Activated naive CD4-positive, alpha-beta T cell treated with anti-CD3 and anti-CD28 coated beads, Interleukin-2, amount 10 ng/mL, durations not matched to agents 7 days and 5 days (primary cell): Measurements from ENCODE around the gene SSX2.
"Not testable (repeated sequence)": the region's sequence is repeated elsewhere in the genome, so short reads cannot be mapped to it uniquely, and the experiment has no call there.

Source experiments
- CTCF ChIA-PET: fragments of 350-600 bp; sonication (Branson Sonifier 250); formaldehyde crosslinking; loops from one replicate; lab custom pipeline; 2021; ENCODE audit warnings: antibody characterized with exemption; lab: Charles Lee
- DNase-seq: peaks from one replicate; pipeline ENCODE4 v3.0.0-alpha.2; 2020
- H3K27ac Mint-ChIP-seq: one replicate; pipeline ENCODE4 v1.8.0; 2021; ENCODE audit warnings: mild to moderate bottlenecking, moderate library complexity, mixed read lengths
- H3K27me3 Mint-ChIP-seq: one replicate; pipeline ENCODE4 v1.8.0; 2021; ENCODE audit warnings: mild to moderate bottlenecking, mixed read lengths
- H3K36me3 Mint-ChIP-seq: one replicate; pipeline ENCODE4 v1.8.0; 2021; ENCODE audit warnings: mixed read lengths
- H3K4me1 Mint-ChIP-seq: one replicate; pipeline ENCODE4 v1.8.0; 2021; ENCODE audit warnings: mixed read lengths
- H3K4me3 Mint-ChIP-seq: one replicate; pipeline ENCODE4 v1.8.0; 2021; ENCODE audit warnings: mild to moderate bottlenecking, moderate library complexity, mixed read lengths
- H3K9me3 Mint-ChIP-seq: one replicate; pipeline ENCODE4 v1.8.0; 2021; ENCODE audit warnings: mixed read lengths

Gene SSX2, protein sequence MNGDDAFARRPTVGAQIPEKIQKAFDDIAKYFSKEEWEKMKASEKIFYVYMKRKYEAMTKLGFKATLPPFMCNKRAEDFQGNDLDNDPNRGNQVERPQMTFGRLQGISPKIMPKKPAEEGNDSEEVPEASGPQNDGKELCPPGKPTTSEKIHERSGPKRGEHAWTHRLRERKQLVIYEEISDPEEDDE

DNA sequence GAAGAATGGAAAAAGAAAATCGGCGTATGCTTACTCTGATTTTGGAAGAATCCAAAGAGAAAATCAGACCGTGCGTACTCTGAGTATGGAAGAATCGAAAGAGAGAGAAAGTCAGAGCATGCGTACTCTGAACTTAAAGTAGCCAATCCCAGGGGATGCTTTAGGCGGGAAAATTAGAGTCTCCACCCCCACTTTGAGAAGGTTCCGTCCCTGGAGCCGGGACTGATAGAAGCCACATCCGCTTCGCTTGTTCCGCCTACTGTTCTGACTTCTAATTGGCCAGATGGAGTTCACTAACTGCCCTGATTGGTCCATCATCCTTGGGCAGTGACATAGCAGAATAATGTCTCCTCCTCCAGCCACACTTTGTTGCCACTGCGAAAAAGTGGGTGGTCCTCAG is at the start of gene SSX2:
Gene SSX2 (minus strand): TSS at position 101 of the 400 bp plus-strand sequence. CDS start 1,429 bp downstream, outside the sequence.
- H3K27me3 Mint-ChIP-seq, result not testable (repeated sequence)

DNA sequence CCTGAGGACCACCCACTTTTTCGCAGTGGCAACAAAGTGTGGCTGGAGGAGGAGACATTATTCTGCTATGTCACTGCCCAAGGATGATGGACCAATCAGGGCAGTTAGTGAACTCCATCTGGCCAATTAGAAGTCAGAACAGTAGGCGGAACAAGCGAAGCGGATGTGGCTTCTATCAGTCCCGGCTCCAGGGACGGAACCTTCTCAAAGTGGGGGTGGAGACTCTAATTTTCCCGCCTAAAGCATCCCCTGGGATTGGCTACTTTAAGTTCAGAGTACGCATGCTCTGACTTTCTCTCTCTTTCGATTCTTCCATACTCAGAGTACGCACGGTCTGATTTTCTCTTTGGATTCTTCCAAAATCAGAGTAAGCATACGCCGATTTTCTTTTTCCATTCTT is 44.0 kb upstream of the SSX2 start, which contains the start of gene SSX2B:
Gene SSX2B (plus strand): TSS at position 301 of the 400 bp plus-strand sequence. CDS start 1,429 bp downstream, outside the sequence.
- H3K36me3 Mint-ChIP-seq, DNase-seq, H3K27ac Mint-ChIP-seq, H3K9me3 Mint-ChIP-seq, H3K4me1 Mint-ChIP-seq, H3K27me3 Mint-ChIP-seq, CTCF ChIA-PET, H3K4me3 Mint-ChIP-seq: not testable (repeated sequence)

More for the DNA sequence above, at the start of gene SSX2:
- H3K9me3 Mint-ChIP-seq, H3K36me3 Mint-ChIP-seq, H3K27ac Mint-ChIP-seq, DNase-seq, H3K4me3 Mint-ChIP-seq, H3K4me1 Mint-ChIP-seq, CTCF ChIA-PET: not testable (repeated sequence)

DNA sequence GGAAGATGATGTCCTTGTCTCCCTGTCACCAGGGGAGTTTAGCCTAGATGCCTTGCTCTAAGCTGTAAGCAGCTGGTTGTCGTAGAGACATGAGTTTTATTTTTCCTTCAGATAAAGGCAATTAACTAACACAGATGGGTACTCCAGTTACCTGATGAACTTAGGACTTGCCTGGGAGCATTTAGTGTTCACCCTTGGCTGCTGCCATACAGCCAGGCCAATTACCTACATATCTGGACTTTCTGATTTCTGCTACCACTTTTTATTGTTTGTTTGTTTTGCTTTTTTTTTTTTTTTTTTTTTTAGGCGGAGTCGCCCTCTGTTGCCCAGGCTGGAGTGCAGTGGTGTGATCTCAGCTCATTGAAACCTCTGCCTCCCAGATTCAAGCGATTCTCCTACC is 14.9 kb downstream of the SSX2 start:
- H3K27ac Mint-ChIP-seq, H3K27me3 Mint-ChIP-seq, H3K9me3 Mint-ChIP-seq, H3K4me1 Mint-ChIP-seq, H3K4me3 Mint-ChIP-seq, CTCF ChIA-PET, DNase-seq, H3K36me3 Mint-ChIP-seq: not testable (repeated sequence)

DNA sequence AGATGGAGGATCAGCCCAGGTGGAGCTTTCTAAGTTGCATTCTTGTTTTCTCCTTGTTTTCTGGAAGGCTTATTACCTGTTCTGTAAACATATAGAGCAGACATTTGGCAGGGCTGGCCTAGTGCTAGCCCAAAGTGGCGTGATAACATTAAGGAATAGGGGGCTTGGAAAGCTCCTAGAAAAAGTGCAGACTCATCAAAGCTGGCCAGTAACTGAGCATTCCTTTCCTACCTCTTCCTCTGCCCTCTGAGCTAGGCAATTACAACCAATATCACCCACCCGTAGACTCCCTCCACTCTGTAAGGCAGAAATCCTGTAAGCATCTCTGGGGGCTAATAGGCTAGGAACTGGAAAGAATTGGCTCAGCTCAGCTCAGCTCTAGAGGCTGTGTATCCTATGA is 44.8 kb downstream of the SSX2 start:
- H3K36me3 Mint-ChIP-seq, H3K4me3 Mint-ChIP-seq, H3K4me1 Mint-ChIP-seq, CTCF ChIA-PET, DNase-seq, H3K27me3 Mint-ChIP-seq, H3K9me3 Mint-ChIP-seq, H3K27ac Mint-ChIP-seq: not testable (repeated sequence)

DNA sequence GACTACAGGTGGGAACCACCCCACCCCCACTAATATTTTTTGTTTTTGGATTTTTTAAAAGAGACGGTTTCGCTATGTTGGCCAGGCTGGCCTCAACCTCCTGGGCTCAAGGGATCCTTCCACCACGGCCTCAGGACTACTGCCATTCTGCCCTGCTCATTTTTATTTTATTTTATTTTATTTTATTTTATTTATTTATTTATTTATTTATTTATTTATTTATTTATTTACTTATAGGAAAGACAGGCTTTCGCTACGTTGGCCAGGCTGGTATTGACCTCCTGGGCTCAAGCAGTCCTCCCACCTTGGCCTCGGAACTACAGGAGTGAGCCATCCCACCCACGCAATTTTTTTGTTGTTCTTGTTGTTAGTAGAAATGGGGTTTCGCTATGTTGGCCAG is 51.5 kb downstream of the SSX2 start:
- H3K27ac Mint-ChIP-seq, H3K27me3 Mint-ChIP-seq, CTCF ChIA-PET, H3K4me1 Mint-ChIP-seq, H3K4me3 Mint-ChIP-seq, DNase-seq, H3K36me3 Mint-ChIP-seq, H3K9me3 Mint-ChIP-seq: not testable (repeated sequence)

DNA sequence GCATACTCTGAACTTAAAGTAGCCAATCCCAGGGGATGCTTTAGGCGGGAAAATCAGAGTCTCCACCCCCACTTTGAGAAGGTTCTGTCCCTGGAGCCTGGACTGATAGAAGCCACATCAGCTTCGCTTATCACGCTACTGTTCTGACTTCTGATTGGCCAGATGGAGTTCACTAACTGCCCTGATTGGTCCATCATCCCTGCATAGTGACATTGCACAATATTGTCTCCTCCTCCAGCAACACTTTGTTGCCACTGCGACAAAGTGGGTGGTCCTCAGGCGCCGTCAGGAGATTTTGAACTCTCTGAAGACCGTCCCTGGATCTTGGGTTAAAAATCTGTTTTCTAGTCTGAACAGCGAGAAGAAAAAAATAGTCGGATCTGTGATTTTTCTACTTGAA is 52.2 kb downstream of the SSX2 start, which contains the start of gene SSX7:
Gene SSX7 (minus strand): TSS at position 101 of the 400 bp plus-strand sequence. CDS start 1,428 bp downstream, outside the sequence.
- H3K9me3 Mint-ChIP-seq, H3K4me3 Mint-ChIP-seq, CTCF ChIA-PET, H3K4me1 Mint-ChIP-seq, H3K27me3 Mint-ChIP-seq, H3K36me3 Mint-ChIP-seq, H3K27ac Mint-ChIP-seq, DNase-seq: not testable (repeated sequence)

DNA sequence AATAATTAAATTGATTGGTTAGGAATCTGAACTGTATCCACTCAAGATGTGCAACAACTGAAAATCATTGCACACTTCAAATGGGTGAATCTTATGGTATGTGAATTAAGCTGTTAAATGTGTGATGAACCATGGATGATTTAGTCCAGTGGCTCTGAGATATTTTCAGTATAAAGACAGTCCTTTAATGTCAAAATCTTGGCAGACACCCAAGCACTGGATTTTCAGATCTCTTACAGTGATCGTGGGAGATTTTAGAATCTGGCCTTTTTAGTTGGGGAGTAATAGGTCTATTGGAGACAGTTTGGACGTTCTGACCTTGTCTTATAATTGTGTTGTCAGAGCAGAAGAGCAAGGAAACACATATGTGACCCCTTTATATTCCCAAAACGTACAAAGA is 56.3 kb downstream of the SSX2 start:
- CTCF ChIA-PET, DNase-seq, H3K36me3 Mint-ChIP-seq, H3K27ac Mint-ChIP-seq, H3K27me3 Mint-ChIP-seq, H3K9me3 Mint-ChIP-seq, H3K4me1 Mint-ChIP-seq, H3K4me3 Mint-ChIP-seq: not testable (repeated sequence)

DNA sequence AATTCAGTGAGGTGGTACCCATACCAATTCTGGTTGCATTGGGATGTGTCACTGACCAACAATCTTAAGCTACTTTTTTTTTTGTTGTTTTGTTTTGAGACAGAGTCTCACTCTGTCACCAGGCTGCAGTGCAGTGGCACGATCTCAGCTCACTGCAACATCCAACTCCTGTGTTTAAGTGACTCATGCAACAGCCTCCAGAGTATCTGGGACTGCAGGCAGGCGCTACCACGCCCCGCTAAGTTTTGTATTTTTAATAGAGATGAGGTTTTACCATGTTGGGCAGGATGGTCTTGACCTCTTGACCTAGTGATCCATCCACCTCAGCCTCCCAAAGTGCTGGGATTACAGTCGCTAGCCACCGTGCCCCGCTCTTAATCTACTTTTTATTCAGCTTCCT is 58.0 kb downstream of the SSX2 start:
- H3K27me3 Mint-ChIP-seq, CTCF ChIA-PET: not testable (repeated sequence)

More for the DNA sequence above, 58.0 kb downstream of the SSX2 start:
- not testable (repeated sequence) for H3K36me3 Mint-ChIP-seq, H3K4me1 Mint-ChIP-seq, H3K27ac Mint-ChIP-seq, H3K9me3 Mint-ChIP-seq, DNase-seq, H3K4me3 Mint-ChIP-seq
